ENCODE measurements around the gene HDAC8. TPM values are rescaled to one million over a fixed set of nuclear protein-coding genes. Genes with fewer than 3 reads are reported as not detected.
A peak's percentile ranks its signal among the peaks of the same experiment; 100 is the strongest.

The HDAC8 gene
- total RNA-seq, 1 donor = 28.1 TPM

DNA sequence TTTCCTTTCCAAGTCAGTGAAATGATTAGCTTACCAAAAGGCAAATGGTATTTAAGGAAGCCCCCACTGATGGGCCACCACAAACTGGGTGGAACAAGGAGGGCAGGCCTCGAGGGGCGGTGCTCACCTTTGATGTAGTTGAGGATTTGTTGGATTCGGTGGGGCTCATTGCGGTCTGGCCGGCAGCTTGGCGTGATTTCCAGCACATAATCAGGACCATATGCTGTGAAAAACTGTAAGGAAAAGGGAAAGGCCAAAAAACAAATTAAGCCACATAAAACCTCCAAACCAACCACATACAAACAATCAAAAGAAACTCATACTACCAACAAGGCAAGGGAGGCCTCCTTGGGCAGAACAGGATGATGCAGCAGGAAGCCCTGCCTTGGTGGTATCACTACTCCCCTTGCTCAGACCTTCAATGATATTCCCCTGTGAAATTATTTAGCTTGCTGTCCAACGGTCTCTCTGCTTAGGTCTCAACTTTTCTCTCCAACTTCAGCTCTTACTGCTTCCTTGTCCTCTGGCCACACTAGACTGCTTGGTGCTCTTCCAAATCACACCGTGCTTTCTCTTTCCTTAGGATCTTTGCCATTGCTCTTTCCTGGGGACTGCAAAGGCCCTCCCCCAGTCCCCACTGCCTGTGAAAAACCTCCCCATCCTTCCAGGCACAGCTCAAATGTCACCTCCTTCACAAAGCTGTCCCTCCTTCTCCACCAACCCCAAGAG, 220.9 kb downstream of the HDAC8 start:
- TF ChIP-seq, protein P1, sequence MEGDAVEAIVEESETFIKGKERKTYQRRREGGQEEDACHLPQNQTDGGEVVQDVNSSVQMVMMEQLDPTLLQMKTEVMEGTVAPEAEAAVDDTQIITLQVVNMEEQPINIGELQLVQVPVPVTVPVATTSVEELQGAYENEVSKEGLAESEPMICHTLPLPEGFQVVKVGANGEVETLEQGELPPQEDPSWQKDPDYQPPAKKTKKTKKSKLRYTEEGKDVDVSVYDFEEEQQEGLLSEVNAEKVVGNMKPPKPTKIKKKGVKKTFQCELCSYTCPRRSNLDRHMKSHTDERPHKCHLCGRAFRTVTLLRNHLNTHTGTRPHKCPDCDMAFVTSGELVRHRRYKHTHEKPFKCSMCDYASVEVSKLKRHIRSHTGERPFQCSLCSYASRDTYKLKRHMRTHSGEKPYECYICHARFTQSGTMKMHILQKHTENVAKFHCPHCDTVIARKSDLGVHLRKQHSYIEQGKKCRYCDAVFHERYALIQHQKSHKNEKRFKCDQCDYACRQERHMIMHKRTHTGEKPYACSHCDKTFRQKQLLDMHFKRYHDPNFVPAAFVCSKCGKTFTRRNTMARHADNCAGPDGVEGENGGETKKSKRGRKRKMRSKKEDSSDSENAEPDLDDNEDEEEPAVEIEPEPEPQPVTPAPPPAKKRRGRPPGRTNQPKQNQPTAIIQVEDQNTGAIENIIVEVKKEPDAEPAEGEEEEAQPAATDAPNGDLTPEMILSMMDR (IDR thresholded peaks at IDR 0.05; ENCODE audit: insufficient read depth, low read depth, low read length) = no peak
- peak; percentile 10 for DNase-seq (ENCODE audit: low read depth)
- no peak overlapping the region for H3K4me3 ChIP-seq (ENCODE audit: low read depth, low read length)

DNA sequence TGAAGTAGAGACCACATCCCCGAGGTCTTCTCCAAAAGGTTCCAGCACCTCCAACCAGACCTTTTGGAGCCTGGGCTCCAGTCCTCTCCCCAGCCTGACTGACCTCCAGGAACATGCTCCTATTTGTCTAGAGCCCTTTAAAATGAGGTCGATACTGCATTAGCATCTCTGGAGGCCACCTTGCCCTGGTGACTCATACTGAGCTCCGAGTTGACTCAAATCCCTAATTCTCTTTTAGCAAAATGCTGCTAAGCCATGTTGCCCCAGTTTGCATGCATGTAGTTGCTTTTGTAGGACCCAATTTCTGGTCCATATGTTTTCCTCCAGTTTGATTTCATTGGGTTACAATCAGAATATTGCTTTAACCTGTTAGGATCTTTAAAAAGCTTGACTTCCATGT, 223.5 kb downstream of the HDAC8 start:
- no peak for DNase-seq (ENCODE audit: low read depth)
- H3K4me3 ChIP-seq (ENCODE audit: low read depth, low read length) = no peak overlapping the region
- TF ChIP-seq, protein P1 (IDR thresholded peaks at IDR 0.05; ENCODE audit: insufficient read depth, low read depth, low read length) = no peak

DNA sequence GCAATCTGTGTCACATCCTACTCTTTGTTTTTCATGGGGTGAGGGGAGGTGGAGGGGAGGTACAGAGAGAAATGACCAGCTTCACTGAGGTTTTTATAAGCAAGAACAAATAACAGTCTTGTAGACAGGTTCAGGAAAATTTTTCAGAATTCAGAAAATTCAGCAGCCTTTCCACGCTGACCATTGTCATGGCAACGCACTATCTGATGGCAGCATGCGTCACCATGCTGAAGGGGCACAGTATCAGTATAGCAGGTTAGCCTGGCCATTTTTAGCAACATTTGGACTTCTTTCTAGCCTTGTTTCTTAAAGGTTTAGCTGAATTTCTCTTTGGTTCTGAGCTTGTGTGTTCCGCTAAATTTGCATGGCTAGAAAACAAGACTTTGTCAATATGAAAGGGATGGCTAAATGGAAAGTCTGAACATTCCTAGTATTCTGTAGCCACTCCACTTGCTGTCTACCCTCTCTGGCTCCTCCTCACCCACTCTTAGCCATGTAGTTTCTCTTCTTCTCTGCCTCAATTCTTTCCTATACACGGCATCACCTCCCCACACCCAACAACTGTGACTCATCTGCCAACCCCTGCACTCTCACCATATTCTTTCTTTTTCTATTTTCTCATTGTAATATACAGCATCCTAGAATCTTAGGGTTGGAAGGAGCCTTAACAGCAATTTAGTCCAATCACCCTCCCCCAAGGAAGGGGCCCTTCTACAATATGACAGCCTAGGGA, 224.2 kb downstream of the HDAC8 start:
- no peak overlapping the region for H3K4me3 ChIP-seq (ENCODE audit: low read depth, low read length)
- DNase-seq (ENCODE audit: low read depth) = no peak
- TF ChIP-seq, protein P1 (IDR thresholded peaks at IDR 0.05; ENCODE audit: insufficient read depth, low read depth, low read length) = no peak

DNA sequence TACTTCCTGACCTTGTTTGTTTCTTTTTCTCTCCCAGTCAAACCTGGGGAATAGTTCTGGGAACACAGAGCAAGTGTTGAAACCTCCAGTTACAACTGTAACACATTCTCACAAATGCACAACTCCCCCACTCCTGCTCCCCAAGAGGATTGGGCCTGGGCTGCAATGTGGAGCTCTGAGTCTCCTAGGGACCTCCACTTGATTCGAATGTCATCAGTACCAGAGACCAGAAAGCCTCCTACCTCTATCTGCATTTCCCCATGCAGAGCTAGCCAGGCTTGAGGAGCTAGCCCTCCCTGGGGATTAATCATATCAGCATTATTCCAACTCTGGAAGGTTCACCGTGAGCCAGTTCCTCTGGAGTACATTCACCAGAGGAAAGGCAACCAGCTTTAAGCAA, 225.3 kb downstream of the HDAC8 start:
- DNase-seq (ENCODE audit: low read depth) = peak; percentile 8
- TF ChIP-seq, protein P1 (IDR thresholded peaks at IDR 0.05; ENCODE audit: insufficient read depth, low read depth, low read length) = no peak
- no peak overlapping the region for H3K4me3 ChIP-seq (ENCODE audit: low read depth, low read length)

DNA sequence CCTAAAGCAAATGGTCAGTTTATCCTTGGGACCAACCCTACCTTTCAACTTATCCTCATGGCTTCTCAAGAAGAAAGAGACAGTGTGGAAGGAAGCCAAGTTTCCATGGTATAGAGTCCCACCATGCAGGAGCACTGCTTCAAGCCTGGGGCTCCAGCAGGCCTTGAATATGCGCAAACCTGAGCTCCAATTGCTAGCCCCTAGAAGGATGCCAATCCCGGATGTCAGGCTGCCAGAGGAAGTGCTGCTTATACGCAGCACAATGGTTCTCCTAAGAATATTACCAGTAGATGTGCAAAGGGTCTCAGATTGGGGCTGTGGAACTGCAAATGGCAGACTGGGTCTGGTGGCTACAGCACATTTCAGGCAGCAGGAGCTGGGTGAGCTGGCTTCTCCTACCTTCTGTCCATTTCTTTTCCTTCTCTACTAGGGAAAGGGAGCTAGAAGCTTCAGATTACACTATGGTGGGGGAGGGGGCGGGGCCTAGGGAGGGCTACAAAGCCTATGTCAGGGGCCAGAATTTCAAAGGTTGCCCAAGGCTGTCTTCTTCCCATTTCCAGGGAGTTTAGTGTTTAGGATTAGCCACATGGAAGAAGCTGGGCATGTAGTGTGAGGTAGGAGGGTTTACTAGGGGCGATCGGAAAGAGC, 226.2 kb downstream of the HDAC8 start:
- TF ChIP-seq, protein P1 (IDR thresholded peaks at IDR 0.05; ENCODE audit: insufficient read depth, low read depth, low read length) = no peak
- H3K4me3 ChIP-seq (ENCODE audit: low read depth, low read length) = no peak overlapping the region
- no peak for DNase-seq (ENCODE audit: low read depth)

DNA sequence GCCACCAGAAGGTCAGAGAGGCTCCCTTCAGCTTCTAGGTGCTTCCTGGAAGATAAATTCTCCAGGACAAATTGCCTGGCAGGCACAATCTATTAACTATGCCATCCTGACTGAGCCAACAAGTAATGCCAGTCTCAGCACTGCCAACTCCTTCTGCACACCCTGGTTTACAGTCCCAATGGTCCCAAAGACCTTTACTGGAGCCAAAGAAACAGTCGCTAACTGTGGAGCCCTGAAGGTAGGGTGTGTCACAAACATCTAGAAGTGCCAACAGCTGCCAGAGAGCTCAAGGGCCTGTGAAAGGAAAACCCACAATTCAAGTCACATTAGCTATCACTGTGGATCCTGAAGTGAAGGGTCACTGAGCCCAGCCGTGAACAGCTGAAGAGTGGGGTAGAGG, 232.0 kb downstream of the HDAC8 start:
- no peak overlapping the region for H3K4me3 ChIP-seq (ENCODE audit: low read depth, low read length)
- TF ChIP-seq, protein P1 (IDR thresholded peaks at IDR 0.05; ENCODE audit: insufficient read depth, low read depth, low read length) = no peak
- DNase-seq (ENCODE audit: low read depth) = no peak

Measured in fibroblast of villous mesenchyme (primary cell).